Measurements from ENCODE around the gene NOLC1. TPM values are rescaled to one million over a fixed set of nuclear protein-coding genes. Genes with fewer than 3 reads are reported as not detected.
"Not testable (repeated sequence)": the region's sequence is repeated elsewhere in the genome, so short reads cannot be mapped to it uniquely, and the experiment has no call there.

Gene NOLC1
- total RNA-seq, 1 experiment from 2014 or later = 151 TPM

DNA sequence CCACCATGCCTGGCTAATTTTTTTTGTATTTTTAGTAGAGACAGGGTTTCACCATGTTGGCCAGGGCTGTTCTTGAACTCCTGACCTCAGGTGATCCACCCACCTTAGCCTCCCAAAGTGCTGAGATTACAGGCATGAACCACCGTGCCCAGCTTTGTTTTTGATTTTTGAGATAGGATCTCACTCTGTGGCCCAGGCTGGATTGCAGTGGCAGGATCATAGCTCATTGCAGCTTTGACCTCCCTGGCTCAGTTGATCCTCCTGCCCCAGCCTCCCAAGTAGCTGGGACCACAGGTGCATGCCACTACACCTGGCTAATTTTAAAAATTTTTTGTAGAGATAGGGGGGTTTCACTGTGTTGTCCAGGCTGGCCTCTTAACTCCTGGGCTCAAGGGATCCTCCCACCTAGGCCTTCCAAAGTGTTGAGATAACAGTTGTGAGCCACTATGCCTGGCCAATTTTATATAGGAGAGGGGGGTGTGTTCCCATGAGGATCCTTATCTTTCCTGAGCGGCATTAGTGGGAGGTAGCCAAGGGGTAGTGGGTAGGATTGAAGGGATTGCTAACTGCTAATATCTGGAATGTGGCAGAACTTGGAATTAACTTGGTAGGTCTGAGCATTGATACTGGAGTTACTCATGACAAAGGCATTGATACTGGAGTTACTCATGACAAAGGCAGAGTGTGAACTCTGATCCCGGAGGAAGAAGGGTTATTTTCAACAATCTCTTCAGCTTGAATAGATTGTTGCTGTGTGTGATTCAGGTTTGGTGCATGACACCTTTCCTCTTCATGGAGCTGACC lies 1.0 kb upstream of the NOLC1 start:
- DNase-seq (ENCODE audit: extremely low read depth, low read depth) = no peak

DNA sequence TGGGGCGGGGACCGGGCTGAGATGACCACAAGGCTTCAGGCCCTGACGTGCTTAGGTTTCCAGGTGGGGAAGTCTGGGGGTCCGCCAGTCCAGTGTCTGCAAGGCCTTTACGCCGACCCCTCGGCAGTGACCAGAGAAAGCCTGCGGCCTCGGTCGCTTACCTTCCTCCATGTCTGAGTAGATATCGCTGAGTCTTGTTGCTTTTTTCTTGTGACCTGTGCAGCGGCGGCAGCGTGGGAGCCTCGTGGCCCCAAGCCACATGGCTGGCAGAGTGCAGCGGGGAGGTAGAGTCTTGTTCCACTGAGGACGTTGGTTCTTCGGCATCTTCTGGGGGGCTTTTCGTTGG lies 329 bp downstream of the NOLC1 start:
- DNase-seq (ENCODE audit: extremely low read depth, low read depth) = no peak

DNA sequence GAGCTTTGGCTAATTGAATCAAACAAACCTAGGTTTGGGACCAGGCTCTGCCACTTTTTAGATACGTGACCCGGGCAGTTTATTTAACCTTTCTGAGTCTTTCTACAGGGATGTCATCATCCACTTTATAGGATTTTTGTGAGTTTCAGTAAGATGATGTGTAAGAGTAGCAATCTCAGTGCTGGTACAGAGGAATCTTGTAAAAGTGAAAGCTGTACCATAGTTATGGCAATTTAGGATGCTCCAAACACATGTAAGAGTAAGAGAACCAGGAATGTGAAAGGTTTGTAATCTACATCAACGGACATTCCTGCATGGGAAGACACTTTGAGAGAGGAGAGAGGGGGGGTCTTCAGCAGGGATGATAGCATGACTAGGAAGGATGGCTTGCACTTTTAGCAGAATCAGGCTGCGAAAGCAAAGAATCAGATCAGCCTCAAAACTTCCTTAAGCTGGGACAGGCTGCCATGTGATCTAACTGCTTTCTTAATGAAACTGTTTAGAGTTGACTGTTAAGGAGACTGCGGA lies 968 bp downstream of the NOLC1 start:
- DNase-seq (ENCODE audit: extremely low read depth, low read depth) = no peak

DNA sequence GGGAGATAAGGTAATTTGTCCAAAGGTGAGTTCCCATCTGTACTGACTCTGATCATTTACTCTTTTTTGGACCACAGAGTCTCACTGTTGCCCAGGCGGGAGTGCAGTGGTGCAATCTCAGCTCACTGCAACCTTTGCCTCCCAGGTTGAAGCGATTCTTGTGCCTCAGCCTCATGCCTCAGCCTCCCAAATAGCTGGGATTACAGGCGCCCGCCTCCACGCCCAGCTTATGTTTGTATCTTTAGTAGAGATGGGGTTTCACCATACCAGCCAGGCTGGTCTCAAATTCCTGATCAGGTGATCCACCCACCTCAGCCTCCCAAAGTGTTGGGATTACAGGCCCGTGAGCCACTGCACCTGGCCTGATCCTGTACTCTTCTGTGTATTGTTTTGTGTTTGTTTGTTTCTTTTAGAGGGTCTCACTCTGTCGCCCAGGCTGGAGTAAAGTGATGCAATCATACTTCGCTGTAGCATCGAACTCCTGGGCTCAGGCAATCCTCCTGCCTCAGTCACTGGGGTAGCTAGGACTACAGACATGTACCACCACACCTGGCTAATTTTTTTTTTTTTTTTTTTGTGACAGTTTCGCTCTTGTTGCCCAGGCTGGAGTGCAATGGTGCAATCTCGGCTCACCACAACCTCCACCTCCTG lies 2.4 kb downstream of the NOLC1 start:
- no peak for DNase-seq (ENCODE audit: extremely low read depth, low read depth)

DNA sequence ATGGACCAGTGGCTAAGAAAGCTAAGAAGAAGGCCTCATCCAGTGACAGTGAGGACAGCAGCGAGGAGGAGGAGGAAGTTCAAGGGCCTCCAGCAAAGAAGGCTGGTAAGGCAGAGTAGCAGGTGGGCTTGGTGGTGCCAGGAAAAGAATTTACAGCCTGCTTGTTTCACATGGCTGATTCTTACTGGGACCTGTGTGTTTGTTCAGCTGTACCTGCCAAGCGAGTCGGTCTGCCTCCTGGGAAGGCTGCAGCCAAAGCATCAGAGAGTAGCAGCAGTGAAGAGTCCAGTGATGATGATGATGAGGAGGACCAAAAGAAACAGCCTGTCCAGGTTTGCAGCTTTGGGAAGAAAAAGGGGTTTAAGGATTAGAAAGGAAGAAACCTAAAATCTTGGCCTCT lies 5.0 kb downstream of the NOLC1 start:
- no peak for DNase-seq (ENCODE audit: extremely low read depth, low read depth)

DNA sequence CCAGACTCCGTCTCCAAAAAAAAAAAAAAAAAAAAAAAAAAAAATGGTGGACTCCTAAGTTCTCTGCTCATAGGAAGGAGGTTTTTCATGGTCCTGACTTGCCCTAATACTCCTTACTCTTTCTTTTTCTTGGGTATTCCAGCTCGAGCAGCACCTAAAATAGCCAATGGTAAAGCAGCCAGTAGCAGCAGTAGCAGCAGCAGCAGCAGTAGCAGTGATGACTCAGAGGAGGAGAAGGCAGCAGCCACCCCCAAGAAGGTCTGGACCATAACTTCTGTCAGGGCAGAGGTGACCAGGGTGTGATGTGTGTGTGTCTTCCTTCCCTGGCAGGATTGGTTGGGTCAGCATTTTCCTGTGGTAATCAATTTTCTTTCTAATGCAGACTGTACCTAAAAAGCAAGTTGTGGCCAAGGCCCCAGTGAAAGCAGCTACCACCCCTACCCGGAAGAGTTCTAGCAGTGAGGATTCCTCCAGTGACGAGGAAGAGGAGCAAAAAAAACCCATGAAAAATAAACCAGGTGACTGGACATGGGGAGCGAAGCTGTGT lies 6.9 kb downstream of the NOLC1 start:
- DNase-seq (ENCODE audit: extremely low read depth, low read depth) = no peak

DNA sequence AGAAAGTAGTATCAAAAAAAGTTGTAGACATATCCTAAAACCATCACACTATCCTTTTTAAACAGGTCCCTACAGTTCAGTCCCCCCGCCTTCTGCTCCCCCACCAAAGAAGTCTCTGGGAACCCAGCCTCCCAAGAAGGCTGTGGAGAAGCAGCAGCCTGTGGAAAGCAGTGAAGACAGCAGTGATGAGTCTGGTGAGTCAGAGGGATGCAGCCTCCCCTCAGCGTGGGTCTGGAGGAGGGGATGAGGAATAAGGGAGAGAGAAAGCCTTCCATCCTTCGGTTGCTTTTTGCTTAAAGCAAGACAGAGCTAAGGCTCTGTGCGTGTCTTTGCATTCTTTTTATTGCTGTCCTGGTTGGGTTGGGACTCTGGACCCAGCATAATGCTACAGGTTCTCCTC lies 7.6 kb downstream of the NOLC1 start:
- no peak for DNase-seq (ENCODE audit: extremely low read depth, low read depth)

DNA sequence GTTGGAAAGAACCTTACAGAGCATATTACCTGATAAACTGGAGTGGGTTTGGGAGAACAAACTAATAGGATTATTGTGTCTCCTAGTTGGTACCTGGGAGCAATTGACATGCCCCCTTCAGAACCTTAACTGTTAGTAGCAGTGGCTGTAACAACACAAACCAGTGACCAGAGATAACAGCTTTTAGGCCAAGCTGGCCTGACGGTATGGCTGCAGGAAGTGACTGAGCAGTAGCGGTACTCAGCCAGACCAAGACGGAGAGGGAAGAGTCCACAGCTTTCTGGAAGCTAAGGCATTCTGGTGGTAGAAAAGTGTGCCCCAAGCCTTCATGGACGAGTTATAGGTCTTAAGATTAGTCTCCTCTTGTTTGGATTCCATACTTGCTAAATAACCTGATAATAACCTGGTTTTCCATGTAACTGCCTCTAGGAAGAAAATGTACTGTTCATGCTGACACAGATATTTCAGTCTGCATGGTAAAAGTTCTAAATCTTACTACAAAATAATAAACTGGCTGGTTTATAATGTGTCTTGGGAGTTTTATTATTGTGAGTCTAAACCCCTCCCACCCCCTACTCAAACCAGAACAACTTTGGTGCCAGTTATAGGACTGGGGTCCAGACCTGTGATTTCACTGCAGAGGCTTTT lies 11.3 kb downstream of the NOLC1 start:
- DNase-seq (ENCODE audit: extremely low read depth, low read depth) = no peak

DNA sequence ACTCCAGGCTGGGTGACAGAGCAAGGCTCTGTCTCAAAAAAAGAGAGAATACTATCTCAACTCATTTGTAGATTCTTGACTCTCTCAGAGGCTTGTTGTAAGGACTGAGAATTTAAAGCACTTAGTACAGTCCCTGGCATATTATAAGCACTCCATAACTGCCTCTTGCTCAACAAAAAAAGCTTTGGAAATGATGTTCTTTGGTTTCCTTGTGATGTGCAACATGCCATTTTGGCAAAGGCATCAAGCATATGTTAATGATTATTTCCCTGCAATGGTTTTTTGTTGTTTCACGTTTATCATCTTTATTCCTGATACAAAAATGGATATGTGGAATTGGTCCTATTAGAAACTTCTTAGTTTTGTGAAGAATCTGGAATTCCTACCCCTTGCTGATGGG lies 15.7 kb downstream of the NOLC1 start:
- no peak for DNase-seq (ENCODE audit: extremely low read depth, low read depth)

DNA sequence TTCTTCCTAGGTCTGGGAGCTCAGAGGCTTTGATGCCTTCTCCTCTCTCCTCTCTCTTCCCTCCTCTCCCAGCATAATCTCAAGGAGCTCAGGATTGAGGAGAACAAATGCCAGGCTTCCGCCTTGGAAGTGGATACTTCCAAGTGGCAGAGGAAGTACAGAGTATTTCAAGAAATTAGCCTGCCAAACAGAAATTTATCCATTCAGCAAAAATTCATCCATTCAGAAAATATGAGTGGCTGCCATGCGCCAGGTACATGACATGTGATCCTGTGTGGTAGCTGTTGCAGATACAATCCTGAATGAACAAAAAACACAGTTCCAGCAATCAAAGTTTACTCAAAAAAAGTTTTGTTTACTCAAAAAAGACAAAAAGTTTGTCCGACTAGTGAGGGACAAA lies 18.4 kb downstream of the NOLC1 start:
- no peak for DNase-seq (ENCODE audit: extremely low read depth, low read depth)

DNA sequence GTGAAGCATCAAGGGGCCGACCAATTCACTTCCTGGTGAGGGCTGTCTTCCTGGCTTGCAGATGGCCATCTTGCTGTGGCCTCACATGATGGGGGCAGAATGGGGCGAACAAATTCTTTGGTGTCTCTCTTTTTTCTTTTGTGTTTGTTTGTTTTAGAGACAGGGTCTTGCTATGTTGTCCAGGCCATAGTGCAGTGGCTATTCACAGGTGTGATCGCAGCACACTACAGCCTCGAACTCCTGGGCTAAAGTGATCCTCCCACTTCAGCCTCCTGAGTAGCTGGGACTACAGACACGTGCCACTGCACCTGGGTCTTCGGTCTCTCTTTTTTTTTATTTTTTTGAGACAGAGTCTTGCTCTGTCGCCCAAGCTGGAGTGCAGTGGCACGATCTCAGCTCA lies 20.1 kb downstream of the NOLC1 start:
- DNase-seq (ENCODE audit: extremely low read depth, low read depth) = no peak

DNA sequence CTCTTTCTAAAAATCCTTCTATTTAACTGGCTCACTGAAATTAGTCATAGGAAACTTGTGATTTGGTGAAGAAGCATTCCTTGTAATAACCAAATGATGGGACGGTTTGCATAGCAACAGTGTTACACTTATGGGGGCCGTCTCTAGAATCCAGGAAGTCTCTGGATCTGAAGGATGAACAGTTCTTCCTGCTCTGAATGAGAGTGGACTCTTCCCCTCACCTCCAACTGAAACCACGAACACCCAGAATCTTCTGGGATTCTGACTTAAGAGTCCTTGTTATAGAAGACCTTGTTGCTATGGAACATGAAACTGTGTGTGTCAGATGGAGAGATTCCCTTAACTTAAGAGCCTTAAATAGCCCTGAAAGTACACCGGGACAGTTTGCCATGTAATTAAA lies 23.2 kb downstream of the NOLC1 start:
- no peak for DNase-seq (ENCODE audit: extremely low read depth, low read depth)

DNA sequence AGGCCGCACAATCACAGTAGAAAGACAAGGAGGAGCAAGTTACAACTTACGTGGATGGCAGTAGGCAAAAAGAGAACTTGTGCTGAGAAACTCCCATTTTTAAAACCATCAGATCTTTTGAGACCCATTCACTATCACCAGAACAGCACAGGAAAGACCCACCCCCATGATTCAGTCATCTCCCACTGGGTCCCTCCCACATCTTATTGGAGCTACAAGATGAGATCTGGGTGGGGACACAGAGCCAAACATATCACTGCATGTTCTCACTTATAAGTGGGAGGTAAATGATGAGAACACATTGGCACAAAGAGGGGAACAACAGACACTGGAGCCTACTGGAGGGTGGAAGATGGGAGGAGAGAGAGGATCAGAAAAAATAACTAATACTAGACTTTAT lies 32.4 kb downstream of the NOLC1 start:
- DNase-seq (ENCODE audit: extremely low read depth, low read depth) = no peak

DNA sequence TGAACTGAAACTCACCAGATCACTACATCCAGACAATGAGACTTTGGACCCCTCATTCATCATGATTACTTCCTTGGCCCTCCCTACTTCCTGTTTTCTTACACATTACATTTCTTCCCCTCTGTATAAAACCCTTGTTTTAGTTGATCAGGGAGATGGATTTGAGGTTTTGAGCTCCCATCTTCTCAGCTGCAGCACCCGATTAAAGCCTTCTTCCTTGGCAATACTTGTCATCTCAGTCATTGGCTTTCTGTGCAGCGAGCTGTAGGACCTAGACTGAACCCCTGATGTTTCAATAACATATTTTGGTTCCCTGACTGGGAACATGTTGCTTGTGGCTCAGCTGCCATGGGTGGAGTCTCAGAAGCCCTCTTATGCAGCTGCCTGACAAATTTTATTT lies 33.1 kb downstream of the NOLC1 start:
- no peak for DNase-seq (ENCODE audit: extremely low read depth, low read depth)

DNA sequence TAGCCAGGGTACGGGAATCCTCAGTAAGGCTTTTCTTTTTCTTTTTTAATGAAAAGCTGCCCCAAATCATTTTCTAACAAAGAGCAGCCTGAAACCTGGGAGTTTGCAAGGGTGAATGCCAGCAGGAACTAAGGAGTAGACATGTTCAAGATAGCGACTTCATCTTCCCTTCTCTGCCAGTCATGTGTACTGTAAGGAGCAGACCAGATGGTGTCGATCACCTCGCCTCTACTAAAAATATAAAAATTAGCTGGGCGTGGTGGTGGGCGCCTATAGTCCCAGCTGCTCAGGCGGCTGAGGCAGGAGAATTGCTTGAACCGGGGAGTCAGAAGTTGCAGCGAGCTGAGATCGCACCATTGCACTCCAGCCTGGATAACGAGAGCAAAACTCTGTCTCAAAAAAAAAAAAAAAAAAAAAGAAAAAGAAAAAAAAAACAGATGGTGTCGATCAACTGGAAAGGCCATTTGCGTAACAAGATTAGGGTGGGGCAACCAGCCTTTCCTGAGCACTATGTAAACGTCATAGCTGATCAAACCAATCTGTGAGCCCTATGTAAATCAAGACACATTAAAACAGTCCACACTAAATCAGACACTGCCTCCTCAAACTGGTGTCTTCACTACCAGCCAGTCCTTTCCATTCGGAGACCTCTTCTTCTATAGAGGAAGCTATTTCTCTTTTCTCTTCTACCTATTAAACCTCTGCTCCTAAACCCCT lies 33.8 kb downstream of the NOLC1 start:
- no peak for DNase-seq (ENCODE audit: extremely low read depth, low read depth)

DNA sequence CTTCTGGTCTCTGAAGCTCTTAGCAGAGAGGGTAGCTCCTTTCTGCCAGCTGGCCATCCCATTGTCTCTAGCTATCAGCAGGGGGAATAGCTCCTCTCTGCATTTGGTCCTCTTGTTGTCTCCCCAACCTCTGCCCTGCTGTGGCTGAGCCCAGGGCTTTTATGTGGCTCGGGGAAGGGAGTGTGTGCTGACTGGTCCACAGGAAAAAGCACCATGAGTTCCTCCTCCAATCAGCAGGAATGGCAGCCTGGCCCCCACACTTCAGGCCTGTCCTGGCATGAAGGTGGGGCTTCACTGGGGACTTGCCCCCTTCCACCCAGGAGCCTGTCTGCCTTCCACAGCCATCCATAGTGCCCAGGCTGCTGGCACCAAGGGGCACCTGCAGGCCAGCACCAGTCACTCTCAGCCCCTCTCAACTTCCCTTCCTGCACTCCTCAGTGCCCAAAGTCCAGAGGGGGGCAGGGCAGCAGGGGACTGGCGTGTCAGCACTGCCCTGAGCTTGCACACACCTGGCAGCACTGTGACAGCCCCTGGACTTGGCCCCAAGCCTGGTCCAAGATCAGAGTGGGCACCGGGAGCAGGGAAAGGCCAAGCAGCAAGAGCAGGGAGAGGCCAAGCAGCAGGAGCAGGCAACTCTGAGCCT lies 36.2 kb downstream of the NOLC1 start:
- no peak for DNase-seq (ENCODE audit: extremely low read depth, low read depth)

DNA sequence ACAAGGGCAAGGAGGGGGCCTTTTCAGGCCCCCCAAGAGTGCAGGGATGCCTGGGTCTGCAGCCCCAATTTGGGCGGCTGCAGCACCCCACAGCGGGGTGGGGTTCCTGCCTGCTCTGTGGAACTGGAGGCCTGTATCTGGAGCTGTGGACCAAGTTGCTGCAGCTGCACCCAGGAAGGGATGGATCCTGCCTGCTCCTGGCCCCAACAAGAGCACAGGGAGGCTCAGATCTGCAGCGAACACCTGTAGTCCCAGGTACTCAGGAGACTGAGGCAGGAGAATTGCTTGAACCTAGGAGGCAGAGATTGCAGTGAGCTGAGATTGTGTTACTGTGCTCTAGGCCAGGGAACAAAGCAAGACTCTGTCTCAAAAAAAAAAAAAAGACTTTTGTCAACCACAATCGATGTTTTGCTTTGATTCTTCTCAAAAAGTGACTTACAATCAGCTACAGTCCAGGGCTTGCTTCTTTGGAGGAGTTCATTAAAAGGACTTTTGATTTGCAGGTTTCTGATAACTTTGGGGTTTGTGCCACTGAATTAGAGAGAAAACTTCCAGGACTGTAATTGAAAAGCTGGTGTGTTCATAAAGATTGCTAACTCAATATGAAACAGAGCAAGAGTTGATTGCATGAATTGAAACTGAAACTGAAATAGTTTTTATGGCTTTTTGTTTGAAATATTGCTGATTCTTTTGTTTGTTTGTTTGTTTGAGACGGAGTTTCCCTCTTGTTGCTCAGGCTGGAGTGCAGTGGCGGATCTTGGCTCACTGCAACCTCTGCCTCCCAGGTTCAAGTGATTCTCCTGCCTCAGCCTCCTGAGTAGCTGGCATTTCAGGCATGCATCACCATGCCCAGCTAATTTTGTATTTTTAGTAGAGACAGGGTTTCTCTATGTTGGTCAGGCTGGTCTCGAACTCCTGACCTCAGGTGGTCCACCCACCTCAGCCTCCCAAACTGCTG lies 37.0 kb downstream of the NOLC1 start:
- DNase-seq (ENCODE audit: extremely low read depth, low read depth) = not testable (repeated sequence)

DNA sequence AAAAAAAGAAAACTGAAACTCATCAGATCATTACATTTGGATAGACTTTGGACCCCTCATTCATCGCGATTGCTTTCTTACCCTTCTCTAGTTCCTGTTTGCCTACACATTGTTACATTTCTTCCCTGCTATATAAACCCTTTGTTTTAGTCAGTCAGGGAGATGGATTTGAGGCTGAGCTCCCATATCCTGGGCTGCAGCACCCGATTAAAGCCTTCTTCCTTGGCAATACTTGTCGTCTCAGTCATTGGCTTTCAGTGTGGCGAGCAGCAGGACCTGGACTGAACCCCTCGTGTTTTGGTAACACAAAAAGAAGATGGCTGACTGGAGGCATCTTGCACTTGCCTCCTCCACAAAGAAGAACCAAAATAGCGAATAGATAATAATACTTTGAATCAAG lies 39.8 kb downstream of the NOLC1 start:
- no peak for DNase-seq (ENCODE audit: extremely low read depth, low read depth)

DNA sequence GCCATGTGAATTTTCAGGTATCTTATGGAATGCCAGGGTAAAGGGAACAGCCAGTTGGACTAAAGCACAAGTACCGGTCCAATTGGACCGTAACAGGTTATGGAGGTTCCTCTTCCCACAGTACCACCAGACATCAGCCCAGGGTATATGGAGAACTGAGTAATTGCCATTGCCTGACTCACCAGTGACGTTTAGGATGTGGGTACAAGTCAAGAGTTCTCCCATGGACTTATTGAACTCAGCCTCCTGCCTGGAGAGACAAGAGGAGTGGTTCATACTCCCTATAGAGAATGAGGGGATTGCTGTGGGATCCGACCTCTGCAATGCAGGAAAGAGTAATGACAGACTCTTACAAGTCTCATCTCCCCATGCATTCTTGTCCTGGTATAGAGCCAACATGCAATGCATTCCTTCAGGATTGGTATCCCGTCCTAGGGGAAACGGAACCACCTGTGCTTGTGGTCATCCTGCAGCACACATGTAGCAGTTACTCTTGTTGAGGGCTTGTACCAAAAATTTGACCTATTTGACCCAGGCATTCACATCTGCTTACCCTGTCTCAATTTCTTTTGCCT lies 43.2 kb downstream of the NOLC1 start:
- no peak for DNase-seq (ENCODE audit: extremely low read depth, low read depth)

Measured in NCI-H460 (cell line).